Ascending aorta (tissue), 2 donors: Measurements from ENCODE around the gene KANK2. TPM values are rescaled to one million over a fixed set of nuclear protein-coding genes. Genes with fewer than 3 reads are reported as not detected.

Experiments used
- DNase-seq, 2 donors: peaks; one replicate each; pipeline ENCODE4 v3.0.0-alpha.2; 2019; ENCODE audit warnings: low spot score in 2 of 2
- H3K27ac ChIP-seq, 2 donors: fragments of 200-600 bp; sonication (generic); one replicate each; pipeline ENCODE4 v1.5.1; 2016 to 2017; ENCODE audit warnings: mild to moderate bottlenecking in 1 of 2
- H3K27me3 ChIP-seq: fragments of 200-600 bp; sonication (generic); one replicate; pipeline ENCODE4 v1.5.1; 2017
- H3K36me3 ChIP-seq, 2 donors: fragments of 200-600 bp; sonication (generic); one replicate each; pipeline ENCODE4 v1.5.1; 2016
- H3K4me1 ChIP-seq, 2 donors: fragments of 200-600 bp; sonication (generic); one replicate each; pipeline ENCODE4 v1.5.1; 2016 to 2017; ENCODE audit warnings: mild to moderate bottlenecking in 1 of 2
- H3K4me3 ChIP-seq, 2 donors: fragments of 200-600 bp; sonication (generic); one replicate each; pipeline ENCODE4 v1.5.1; 2016 to 2017; ENCODE audit warnings: mild to moderate bottlenecking in 1 of 2
- H3K9me3 ChIP-seq, 2 donors: fragments of 200-600 bp; sonication (generic); one replicate each; pipeline ENCODE4 v1.5.1; 2016
- intact Hi-C: fragments of 100-400 bp; cut with DNase I; formaldehyde crosslinking; loops from one replicate; pipeline ENCODE4 v1.15.1; 2023
- total RNA-seq: library from RNA; depleted of rRNA; stranded (reverse); fragments of >200 nt; gene quantifications from one replicate; pipeline ENCODE4 v1.1.0, GENCODE V29; 2016
- TF ChIP-seq, protein P1 (sequence below), 3 experiments: fragments of 200-600 bp in 2 of 3; fragments of 450-650 bp in 1 of 3; sonication (generic) in 2 of 3; IDR thresholded peaks; one replicate each; pipeline ENCODE4 v1.5.1; 2016 to 2019; ENCODE audit warnings: antibody characterized with exemption in 3 of 3, mild to moderate bottlenecking in 1 of 3, moderate library complexity in 1 of 3

The KANK2 gene
- total RNA-seq, 1 donor from 2014 or later, result 572 TPM

DNA sequence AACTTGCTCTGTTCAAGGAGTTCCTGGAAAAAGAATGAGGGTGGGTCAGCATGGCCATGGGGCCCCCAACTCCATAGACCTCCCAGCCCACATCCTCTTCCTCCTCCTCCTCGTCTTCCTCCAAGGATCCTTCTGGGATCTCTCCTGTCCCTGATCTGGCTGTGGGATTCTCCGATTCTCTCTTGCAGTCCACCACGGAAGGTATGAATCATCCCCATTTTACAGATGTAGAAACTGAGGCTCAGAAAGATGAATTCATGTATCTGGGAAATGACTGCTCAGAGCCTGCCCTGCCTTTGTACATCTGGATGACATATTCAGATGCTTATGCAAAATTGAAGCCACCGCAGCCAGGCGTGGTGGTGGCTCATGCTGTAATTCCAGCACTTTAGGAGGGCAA, 2.2 kb upstream of the KANK2 start:
- H3K9me3 ChIP-seq, result no peaks in the 10 kb centered on the region
- peaks cover 14 to 27% of the 10 kb centered on the region in 2 donors for H3K4me1 ChIP-seq
- DNase-seq, result no peak
- H3K36me3 ChIP-seq, result peaks cover 0 to 7% of the 10 kb centered on the region in 2 donors
- H3K27me3 ChIP-seq, result no peaks in the 10 kb centered on the region
- H3K27ac ChIP-seq, result peak overlapping the region; percentile 60 to 89
- H3K4me3 ChIP-seq, result no peak overlapping the region
- intact Hi-C loops, result no loop called here
- TF ChIP-seq, protein P1, sequence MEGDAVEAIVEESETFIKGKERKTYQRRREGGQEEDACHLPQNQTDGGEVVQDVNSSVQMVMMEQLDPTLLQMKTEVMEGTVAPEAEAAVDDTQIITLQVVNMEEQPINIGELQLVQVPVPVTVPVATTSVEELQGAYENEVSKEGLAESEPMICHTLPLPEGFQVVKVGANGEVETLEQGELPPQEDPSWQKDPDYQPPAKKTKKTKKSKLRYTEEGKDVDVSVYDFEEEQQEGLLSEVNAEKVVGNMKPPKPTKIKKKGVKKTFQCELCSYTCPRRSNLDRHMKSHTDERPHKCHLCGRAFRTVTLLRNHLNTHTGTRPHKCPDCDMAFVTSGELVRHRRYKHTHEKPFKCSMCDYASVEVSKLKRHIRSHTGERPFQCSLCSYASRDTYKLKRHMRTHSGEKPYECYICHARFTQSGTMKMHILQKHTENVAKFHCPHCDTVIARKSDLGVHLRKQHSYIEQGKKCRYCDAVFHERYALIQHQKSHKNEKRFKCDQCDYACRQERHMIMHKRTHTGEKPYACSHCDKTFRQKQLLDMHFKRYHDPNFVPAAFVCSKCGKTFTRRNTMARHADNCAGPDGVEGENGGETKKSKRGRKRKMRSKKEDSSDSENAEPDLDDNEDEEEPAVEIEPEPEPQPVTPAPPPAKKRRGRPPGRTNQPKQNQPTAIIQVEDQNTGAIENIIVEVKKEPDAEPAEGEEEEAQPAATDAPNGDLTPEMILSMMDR (IDR thresholded peaks at IDR 0.05), result no peak

DNA sequence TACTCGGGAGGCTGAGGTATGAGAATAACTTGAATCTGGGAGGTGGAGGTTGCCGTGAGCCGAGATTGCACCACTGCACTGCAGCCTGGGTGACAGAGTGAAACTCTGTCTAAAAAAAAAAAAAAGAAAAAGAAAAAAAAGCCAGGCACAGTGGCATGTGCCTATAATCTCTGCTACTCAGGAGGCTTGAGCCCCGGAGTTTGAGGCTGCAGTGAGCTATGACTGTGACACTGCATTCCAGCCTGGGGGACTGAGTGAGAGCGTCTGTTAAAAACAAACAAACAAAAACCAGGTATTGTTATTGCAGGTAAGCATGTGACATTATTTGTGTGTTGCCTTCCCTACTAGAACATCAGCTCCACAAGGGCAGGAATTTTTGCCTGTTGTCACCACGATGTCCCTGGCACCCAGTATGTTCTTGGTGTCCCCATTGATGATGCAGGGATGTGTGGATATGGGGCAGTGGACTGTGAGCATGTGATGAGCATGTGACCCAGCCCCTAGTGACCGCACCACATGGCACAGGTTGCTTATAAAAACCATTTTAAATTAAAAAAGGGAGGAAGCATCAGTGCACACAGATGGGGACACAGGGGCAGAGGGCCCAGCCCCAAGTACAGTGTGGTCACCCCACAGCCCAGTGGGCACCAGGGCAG, 1.6 kb upstream of the KANK2 start:
- intact Hi-C loops, result no loop called here
- peaks cover 5 to 13% of the 10 kb centered on the region in 2 donors for H3K36me3 ChIP-seq

DNA sequence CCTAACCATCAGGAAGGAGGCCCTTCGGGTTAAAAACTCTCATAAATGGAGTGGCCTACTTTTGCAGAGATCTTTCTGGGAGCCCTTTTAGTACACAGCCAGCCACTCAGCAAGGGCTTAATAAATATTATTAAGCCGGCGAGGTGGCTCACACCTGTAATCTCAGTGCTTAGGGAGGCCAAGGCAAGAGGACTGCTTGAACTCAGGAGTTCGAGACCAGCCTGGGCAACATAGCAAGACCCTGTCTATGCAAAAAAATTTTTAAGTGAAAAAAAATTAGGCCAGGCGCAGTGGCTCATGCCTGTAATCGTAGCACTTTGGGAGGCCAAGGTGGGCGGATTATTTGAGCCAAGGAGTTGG, 810 bp upstream of the KANK2 start:
- TF ChIP-seq, protein P1 (IDR thresholded peaks at IDR 0.05), result no peak
- Histone ChIP-seq H3K4me3 (peak overlapping the region in 1 of 2 donors; percentile 67), H3K4me1 (peaks cover 21 to 32% of the 10 kb centered on the region in 2 donors), H3K27me3 (no peaks in the 10 kb centered on the region), H3K9me3 (no peaks in the 10 kb centered on the region), H3K27ac (peak overlapping the region; percentile 83 to 89), H3K36me3 (peaks cover 13 to 20% of the 10 kb centered on the region in 2 donors)
- no peak for DNase-seq
- intact Hi-C loops, result no loop called here

More for the DNA sequence above, 1.6 kb upstream of the KANK2 start:
- Histone ChIP-seq H3K9me3 (no peaks in the 10 kb centered on the region), H3K4me3 (no peak overlapping the region), H3K4me1 (peaks cover 14 to 27% of the 10 kb centered on the region in 2 donors), H3K27ac (peak overlapping the region; percentile 83 to 89), H3K27me3 (no peaks in the 10 kb centered on the region)
- no peak for DNase-seq
- TF ChIP-seq, protein P1 (IDR thresholded peaks at IDR 0.05), result no peak

DNA sequence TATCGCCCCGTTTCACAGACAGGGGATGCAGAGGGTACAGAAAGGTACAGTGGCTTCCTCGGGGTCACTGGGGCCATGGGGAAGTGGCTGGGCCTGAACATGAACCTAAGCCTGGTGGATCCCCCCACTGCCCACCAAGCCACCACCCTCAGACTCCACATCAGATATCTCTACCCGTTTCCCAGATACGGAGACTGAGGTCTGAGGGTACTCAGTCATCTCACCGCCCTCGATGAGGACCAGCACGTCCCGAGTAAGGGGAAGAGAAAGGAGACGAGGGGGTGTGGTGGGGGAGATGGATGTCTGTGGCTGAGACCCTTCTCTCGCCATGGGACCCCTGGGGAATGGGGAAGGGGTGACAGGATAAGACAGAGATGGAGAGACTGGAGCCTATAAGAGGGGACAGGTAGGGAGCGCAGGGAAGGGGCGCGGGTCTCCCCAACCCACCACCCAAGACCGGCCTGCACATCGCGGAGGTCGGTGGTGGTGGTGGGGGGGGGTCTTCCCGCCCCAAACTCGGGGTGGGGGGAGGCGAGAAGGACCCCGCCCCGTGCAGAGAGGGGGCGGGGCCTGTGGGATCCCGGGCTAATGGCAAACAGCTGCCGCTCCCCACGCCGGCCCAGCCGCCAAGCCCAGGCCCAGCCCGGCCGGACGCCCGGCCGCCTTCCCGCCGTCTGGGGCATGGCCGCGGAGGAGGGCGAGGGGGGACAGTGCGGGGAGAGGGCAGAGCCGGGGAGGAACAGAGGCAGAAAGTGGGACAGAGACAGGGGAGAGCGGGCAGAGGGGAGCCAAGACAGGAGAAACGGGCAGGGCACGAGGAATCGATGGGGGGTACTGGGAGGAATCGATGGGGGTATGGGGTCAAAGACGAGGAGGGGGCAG, 698 bp downstream of the KANK2 start:
- no peaks in the 10 kb centered on the region for H3K27me3 ChIP-seq
- peak overlapping the region; percentile 67 for H3K4me3 ChIP-seq
- TF ChIP-seq, protein P1 (IDR thresholded peaks at IDR 0.05), result no peak
- peak overlapping the region; percentile 83 to 89 for H3K27ac ChIP-seq
- DNase-seq, result no peak
- H3K36me3 ChIP-seq, result peaks cover 26 to 35% of the 10 kb centered on the region in 2 donors
- H3K4me1 ChIP-seq, result peaks cover 27 to 29% of the 10 kb centered on the region in 2 donors
- intact Hi-C loops, result loop anchor here (2.0 kb wide), 2 partner anchors 32 to 54 kb away; no protein-coding TSS in a partner anchor
- H3K9me3 ChIP-seq, result no peaks in the 10 kb centered on the region

DNA sequence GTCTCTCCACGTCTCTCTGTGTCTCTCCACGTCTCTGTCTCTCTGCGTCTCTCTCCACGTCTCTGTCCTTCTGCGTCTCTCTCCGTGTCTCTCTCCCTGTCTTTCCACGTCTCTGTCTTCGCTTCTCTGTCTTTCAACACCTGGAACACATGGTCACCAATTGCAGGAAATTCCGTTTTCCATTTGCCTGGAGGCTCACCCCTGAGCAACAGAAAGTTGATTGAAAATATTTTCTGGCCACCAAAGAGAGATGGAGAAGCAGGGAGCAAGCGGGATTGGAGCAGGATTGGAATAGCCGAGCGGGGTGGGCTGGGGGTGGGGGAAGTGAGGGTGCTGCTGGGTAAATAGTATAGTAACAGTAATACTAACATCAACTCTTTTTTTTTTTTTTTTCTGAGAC, 1.7 kb downstream of the KANK2 start:
- Histone ChIP-seq H3K27ac (peak overlapping the region; percentile 83 to 89), H3K27me3 (no peaks in the 10 kb centered on the region), H3K4me3 (peak overlapping the region; percentile 67), H3K4me1 (peaks cover 27 to 33% of the 10 kb centered on the region in 2 donors), H3K9me3 (no peaks in the 10 kb centered on the region), H3K36me3 (peaks cover 26 to 40% of the 10 kb centered on the region in 2 donors)
- no peak for DNase-seq
- intact Hi-C loops, result loop anchor here (2.0 kb wide), 2 partner anchors 31 to 53 kb away; no protein-coding TSS in a partner anchor
- TF ChIP-seq, protein P1 (IDR thresholded peaks at IDR 0.05), result no peak
